NCI-H1436 treated with DMSO at 0.1 percent for 48 hours (cell line): ENCODE measurements around the gene MAP3K5.
"Not testable (repeated sequence)": the region's sequence is repeated elsewhere in the genome, so short reads cannot be mapped to it uniquely, and the experiment has no call there.

Experiments used
- DNase-seq: peaks from one replicate; lab custom pipeline; 2025; lab: John Stamatoyannopoulos, UW

MAP3K5 gene

GRCh38 chr6:136721467-136721866 is 70.8 kb downstream of the MAP3K5 start:
- DNase-seq = no peak

DNA sequence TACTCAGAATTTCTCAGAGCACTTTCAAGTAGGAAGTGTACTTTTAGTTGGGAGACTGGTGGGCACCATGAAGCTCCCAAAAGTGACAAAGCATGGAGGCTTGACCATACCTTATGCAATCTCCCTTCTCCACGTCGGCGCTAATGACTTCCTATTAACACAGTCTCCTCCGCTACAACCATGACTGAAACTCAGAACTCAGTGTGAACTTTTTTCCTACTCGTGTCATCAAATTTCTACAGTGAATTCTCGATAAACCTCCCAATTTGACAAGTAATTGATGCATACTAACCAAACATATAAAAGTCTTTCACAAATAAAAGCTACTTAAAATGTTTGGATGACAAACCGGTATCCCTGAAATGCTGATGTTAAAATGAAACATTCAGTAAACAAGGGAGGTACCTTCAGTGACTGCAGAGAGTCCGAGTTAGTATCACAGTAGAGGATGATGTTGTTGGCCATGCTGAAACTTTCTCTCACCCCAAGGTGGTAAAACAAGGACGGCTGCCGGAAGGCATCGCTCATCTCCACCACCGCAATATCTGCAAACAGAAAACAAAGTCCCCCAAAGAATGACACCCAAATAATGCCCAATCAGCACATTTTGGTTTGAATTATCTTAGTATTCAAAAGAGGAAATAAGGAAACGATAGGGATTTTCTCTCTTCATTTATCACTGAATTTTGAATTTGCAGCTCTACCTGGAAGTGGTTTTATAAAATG is 72.1 kb downstream of the MAP3K5 start:
- no peak for DNase-seq

- no peak for DNase-seq
These were observed 72.8 kb downstream of the MAP3K5 start for GRCh38 chr6:136719280-136720044.

DNA sequence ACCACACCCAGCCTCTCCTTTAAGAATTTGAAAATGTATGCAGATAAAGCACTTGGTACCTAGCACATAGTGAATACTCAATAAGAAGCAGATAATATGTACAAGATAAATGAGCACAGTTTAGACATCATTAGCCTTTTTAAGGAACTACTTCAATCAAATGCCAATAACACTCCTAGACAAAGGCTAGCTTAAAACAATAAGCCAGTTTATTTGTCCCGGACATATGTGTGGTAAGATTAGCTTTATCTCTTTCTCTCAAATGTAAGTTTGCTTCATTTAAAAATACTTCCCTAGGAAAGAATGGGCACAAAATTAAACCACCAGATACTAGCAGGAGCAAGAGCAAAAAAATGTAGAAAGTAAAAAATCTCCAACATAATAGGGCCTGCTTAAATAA is 73.8 kb downstream of the MAP3K5 start:
- DNase-seq = no peak

- DNase-seq = no peak
These were observed 74.6 kb downstream of the MAP3K5 start for GRCh38 chr6:136717716-136717990.

- DNase-seq = no peak
These were observed 75.2 kb downstream of the MAP3K5 start for GRCh38 chr6:136716917-136717715.

- DNase-seq = not testable (repeated sequence)
These were observed 79.6 kb downstream of the MAP3K5 start for GRCh38 chr6:136712642-136713041.

DNA sequence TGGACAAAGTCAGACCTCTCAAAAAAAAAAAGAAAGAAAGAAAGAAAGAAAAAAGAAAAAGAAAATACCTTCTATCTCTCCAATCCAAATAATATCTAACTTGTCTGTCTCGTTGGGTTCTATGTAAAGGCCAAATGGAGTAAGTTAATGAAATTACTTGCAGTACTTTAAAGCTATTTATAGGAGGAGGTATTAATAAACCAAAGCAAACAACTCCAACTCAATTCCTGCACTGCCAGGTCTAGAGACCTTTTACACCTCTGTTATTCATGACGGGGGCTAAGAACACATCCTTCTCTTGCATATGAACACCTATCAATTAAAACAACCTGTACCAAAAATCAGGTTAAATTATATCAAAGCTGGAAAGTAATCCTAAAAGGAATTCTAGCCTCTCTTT is 80.6 kb downstream of the MAP3K5 start:
- DNase-seq = no peak

- no peak for DNase-seq
These were observed 81.3 kb downstream of the MAP3K5 start for GRCh38 chr6:136710877-136711552.

DNA sequence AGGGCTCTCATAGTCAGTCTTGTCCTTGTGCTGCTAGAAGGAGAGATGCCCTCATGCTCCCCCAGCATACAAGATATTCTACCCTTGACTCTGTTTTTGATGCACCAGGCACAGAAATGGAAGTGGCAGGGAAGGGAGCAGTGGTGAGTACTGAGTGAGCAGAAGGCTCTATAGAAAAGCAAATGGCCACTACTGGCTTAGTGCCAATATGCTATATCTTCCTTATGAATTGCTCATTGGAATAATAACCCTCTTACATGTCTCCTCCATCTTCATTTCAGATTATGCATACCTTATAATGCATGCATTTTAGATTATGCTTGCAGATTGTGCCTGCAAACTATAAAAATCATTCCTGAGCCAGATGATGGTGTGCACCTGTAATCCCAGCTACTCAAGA is 82.8 kb downstream of the MAP3K5 start:
- no peak for DNase-seq

- no peak for DNase-seq
These were observed 85.8 kb downstream of the MAP3K5 start for GRCh38 chr6:136706430-136706829.

DNA sequence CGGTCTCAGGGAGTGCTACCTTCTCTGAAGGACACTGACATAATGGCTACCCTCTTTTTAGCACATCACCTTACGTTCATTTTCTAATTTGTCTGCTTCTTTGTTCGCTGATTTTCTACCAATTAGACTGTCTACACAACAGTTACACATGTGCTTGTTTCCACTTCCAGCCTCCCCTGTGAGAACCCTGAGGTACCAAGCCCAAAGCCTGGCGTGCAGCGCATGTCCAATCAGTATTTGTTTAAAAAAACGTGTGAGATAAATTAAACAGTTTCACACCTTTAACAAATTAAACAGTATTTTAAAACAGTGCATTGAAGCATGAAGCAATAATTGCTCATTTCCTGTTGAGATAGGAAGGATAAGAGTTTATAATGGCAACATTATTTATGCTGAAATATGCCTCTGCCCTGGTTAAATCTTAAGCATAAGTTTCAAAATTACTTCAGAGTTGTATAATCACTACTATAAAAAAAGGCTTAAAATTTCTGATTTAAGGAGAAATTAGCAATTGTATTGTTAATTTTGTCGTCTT is 88.9 kb downstream of the MAP3K5 start:
- no peak for DNase-seq

DNA sequence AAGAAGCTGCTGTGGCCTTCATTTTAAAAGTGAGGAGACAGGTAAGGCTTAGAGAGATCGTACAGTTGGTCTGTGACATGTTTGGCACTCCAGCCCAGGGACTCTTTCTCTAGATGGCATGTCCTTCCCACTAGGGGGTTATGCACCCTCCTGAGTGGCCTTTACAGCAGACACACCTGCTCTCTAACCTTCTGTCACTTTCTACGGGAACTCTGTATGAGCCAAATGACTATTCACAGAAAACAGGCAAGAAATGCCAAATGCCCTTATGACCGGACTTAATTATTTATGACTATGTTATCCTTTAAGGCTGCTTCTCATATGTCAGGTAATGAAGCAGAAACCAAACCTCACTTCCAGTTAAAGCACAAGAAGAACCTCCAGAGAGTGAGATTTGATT is 91.2 kb downstream of the MAP3K5 start:
- no peak for DNase-seq

GRCh38 chr6:136699358-136699757 is 92.9 kb downstream of the MAP3K5 start:
- DNase-seq = no peak

GRCh38 chr6:136696783-136697364 is 95.4 kb downstream of the MAP3K5 start:
- DNase-seq = no peak

- DNase-seq = no peak
These were observed 96.0 kb downstream of the MAP3K5 start for GRCh38 chr6:136696238-136696637.

GRCh38 chr6:136695412-136695811 is 96.9 kb downstream of the MAP3K5 start:
- no peak for DNase-seq

- DNase-seq = no peak
These were observed 99.2 kb downstream of the MAP3K5 start for GRCh38 chr6:136693090-136693489.

DNA sequence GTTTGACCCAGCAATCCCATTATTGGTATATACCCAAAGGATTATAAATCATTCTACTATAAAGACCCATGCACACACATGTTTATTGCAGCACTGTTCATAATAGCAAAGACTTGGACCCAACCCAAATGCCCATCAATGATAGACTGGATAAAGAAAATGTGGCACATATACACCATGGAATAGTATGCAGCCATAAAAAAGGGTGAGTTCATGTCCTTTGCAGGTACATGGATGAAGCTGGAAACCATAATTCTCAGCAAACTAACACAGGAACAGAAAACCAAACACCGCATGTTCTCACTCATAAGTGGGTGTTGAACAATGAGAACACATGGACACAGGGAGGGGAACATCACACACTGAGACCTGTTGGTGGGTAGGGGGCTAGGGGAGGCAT is 104.4 kb downstream of the MAP3K5 start:
- not testable (repeated sequence) for DNase-seq

DNA sequence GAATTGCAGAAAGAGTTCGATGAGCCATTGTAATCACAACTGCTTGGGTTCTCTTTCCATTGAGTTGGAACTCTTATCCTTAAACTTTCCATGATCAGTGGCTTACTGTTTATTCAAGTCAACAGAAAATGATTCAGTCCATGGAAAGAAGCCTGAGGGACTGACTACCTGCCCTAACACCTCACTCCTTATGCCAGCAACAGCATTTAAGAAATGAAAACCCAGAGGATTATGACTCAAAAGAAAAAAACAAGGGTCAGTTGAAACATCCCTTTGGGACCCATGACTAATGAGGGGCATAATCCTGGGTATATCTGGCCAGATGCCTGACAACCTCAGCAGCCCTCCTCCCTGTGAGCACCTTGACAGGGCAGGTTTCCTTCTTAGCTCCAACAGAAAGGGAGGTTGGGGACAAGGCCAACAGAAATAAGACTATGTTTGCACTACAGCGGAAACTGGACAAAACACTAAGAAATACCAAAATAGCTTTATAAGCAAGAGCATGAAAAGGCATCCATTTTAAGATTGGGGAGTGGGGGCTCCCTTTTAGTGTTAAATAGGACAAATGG is 106.7 kb downstream of the MAP3K5 start:
- no peak for DNase-seq

- no peak for DNase-seq
These were observed 107.8 kb downstream of the MAP3K5 start for GRCh38 chr6:136684466-136684865.
